NCI-H69 (cell line): Measurements from ENCODE around the gene GRK5.
A peak's percentile ranks its signal among the peaks of the same experiment; 100 is the strongest.

Source experiments
- DNase-seq: peaks from one replicate; lab custom pipeline; 2025; lab: John Stamatoyannopoulos, UW

Gene GRK5

GRCh38 chr10:119360181-119360921 is 153.0 kb downstream of the GRK5 start:
- no peak for DNase-seq

- DNase-seq = no peak
Observed at GRCh38 chr10:119361037-119361436, 153.7 kb downstream of the GRK5 start.

GRCh38 chr10:119362122-119362521 is 154.8 kb downstream of the GRK5 start:
- no peak for DNase-seq

- DNase-seq = peak; percentile 8
Observed at GRCh38 chr10:119364645-119365600, 157.6 kb downstream of the GRK5 start.

GRCh38 chr10:119365773-119366599 is 158.6 kb downstream of the GRK5 start:
- no peak for DNase-seq

- no peak for DNase-seq
Observed at GRCh38 chr10:119367841-119368549, 160.6 kb downstream of the GRK5 start.

GRCh38 chr10:119368581-119368980 is 161.2 kb downstream of the GRK5 start:
- DNase-seq = no peak

- no peak for DNase-seq
Observed at GRCh38 chr10:119368991-119369869, 161.9 kb downstream of the GRK5 start.

GRCh38 chr10:119370111-119370741 is 162.9 kb downstream of the GRK5 start:
- DNase-seq = no peak

- DNase-seq = no peak
Observed at GRCh38 chr10:119370972-119371703, 163.8 kb downstream of the GRK5 start.

GRCh38 chr10:119371704-119372663 is 164.6 kb downstream of the GRK5 start:
- no peak for DNase-seq

GRCh38 chr10:119373294-119374102 is 166.1 kb downstream of the GRK5 start:
- peak; percentile 27 for DNase-seq

- DNase-seq = no peak
Observed at GRCh38 chr10:119374236-119374635, 166.9 kb downstream of the GRK5 start.

GRCh38 chr10:119375574-119376272 is 168.4 kb downstream of the GRK5 start:
- peak; percentile 65 for DNase-seq

- peak; percentile 91 for DNase-seq
Observed at GRCh38 chr10:119377451-119377957, 170.1 kb downstream of the GRK5 start.
